Smooth muscle cell (in vitro differentiated cells): ENCODE measurements around the gene SELENOK. TPM values are rescaled to one million over a fixed set of nuclear protein-coding genes. Genes with fewer than 3 reads are reported as not detected.

Experiments used
- DNase-seq: peaks from one replicate; lab custom pipeline; 2025; ENCODE audit not compliant: unreplicated experiment; lab: John Stamatoyannopoulos, UW
- H2AFZ ChIP-seq: fragments of 200-600 bp; sonication (generic); 2 replicates; pipeline ENCODE4 v1.6.0; 2016; ENCODE audit warnings: antibody characterized with exemption, low read depth, mild to moderate bottlenecking
- H3F3A ChIP-seq: fragments of 200-600 bp; sonication (generic); 2 replicates; pipeline ENCODE4 v1.6.0; 2017; ENCODE audit warnings: antibody characterized with exemption, low read depth
- H3K27ac ChIP-seq: fragments of 200-600 bp; sonication (generic); 2 replicates; pipeline ENCODE4 v1.5.1; 2016; ENCODE audit warnings: low read depth, mild to moderate bottlenecking
- H3K27me3 ChIP-seq: fragments of 200-600 bp; sonication (generic); 2 replicates; pipeline ENCODE4 v1.6.1; 2016; ENCODE audit warnings: low read depth, mild to moderate bottlenecking
- H3K36me3 ChIP-seq: fragments of 200-600 bp; sonication (generic); 2 replicates; pipeline ENCODE4 v1.5.1; 2016; ENCODE audit warnings: low read depth
- H3K4me1 ChIP-seq: fragments of 200-600 bp; sonication (generic); 2 replicates; pipeline ENCODE4 v1.5.1; 2016; ENCODE audit warnings: low read depth
- H3K4me2 ChIP-seq: fragments of 200-600 bp; sonication (generic); 2 replicates; pipeline ENCODE4 v1.6.0; 2016; ENCODE audit warnings: mild to moderate bottlenecking
- H3K4me3 ChIP-seq: fragments of 200-600 bp; sonication (generic); 2 replicates; pipeline ENCODE4 v1.5.1; 2016; ENCODE audit warnings: mild to moderate bottlenecking
- H3K79me2 ChIP-seq: fragments of 200-600 bp; sonication (generic); 2 replicates; pipeline ENCODE4 v1.6.0; 2016; ENCODE audit warnings: low read depth, mild to moderate bottlenecking
- H3K9ac ChIP-seq: fragments of 200-600 bp; sonication (generic); 2 replicates; pipeline ENCODE4 v1.6.0; 2016; ENCODE audit warnings: low read depth
- H3K9me3 ChIP-seq: fragments of 200-600 bp; sonication (generic); replicated peaks from 2 replicates; pipeline ENCODE4 v1.5.1; 2016; ENCODE audit warnings: low read depth
- H4K20me1 ChIP-seq: fragments of 200-600 bp; sonication (generic); 2 replicates; pipeline ENCODE4 v1.6.0; 2016; ENCODE audit warnings: low read depth
- WGBS: methylation state at CpG from one replicate; pipeline ENCODE4 v1.1.7; 2016; ENCODE audit warnings: low lambda C conversion rate; 5-methylcytosine and 5-hydroxymethylcytosine counted together
- polyA plus RNA-seq: library from polyadenylated mRNA; unstranded; fragments of >200 nt; fragmentation: Nextera tagmentation; extraction: Ambion mirVana; gene quantifications from 2 replicates; pipeline ENCODE4 v1.2.1, GENCODE V29; 2016
- total RNA-seq: library from RNA; depleted of rRNA; stranded (reverse); fragments of >200 nt; gene quantifications from 2 replicates; pipeline ENCODE4 v1.2.3, GENCODE V29; 2014
- TF ChIP-seq, protein P1 (sequence below): fragments of 200-600 bp; sonication (generic); IDR thresholded peaks from 2 replicates; pipeline ENCODE4 v1.5.1; 2017; ENCODE audit warnings: borderline replicate concordance, mild to moderate bottlenecking, antibody characterized with exemption; ENCODE audit not compliant: insufficient read depth, poor library complexity, severe bottlenecking

SELENOK gene
- total and polyA plus RNA-seq, 2 experiments from 2014 or later: 67.7 to 199 TPM

DNA sequence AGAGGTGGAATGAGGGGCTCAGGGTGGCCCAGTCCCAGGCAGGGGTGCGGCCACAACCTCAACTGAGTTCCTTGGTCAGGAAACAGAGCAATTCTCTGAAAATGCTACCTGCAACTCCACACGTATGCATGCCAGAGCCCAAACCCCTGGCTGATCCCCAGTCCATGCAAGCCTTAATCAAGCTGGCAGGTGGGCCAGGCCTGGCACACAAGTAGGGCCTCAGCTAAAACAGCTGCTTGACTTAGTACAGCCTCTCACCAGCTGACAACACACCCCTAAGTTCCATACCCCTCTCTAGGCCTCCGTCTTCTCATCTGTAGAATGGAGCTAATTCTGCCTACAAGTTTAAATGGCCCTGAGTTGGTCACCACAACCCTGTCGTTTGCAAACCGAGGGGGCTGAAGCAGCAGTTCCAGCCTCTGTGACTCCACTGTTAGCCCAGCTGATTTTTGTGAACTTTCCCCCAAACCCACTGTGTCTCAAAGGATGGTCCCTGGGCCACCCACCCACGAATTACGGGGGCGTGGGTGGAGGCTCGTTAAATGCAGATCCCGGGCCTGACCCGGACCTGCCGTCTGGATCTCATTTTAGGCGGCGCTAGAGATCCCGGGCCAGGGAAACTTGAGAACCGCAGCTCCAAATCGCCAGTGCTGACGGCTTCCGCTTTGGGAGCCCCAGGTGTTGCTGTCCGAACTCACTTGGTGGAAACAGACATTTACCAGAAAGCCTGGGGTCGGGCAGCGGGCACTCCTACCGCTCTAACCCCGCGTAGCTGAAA, 46.4 kb downstream of the SELENOK start:
- peak overlapping the region; percentile 93 for H2AFZ ChIP-seq
- DNase-seq: no peak
- no peaks in the 10 kb centered on the region for H3F3A ChIP-seq
- no peak overlapping the region for H3K9ac ChIP-seq
- H3K4me2 ChIP-seq: peak overlapping the region; percentile 97
- H3K27ac ChIP-seq: no peak overlapping the region
- H3K9me3 ChIP-seq: no peaks in the 10 kb centered on the region
- no peaks in the 10 kb centered on the region for H3K79me2 ChIP-seq
- peaks cover 42% of the 10 kb centered on the region for H3K27me3 ChIP-seq
- peak overlapping the region; percentile 75 for H3K4me3 ChIP-seq
- H4K20me1 ChIP-seq: no peaks in the 10 kb centered on the region
- TF ChIP-seq, protein P1, sequence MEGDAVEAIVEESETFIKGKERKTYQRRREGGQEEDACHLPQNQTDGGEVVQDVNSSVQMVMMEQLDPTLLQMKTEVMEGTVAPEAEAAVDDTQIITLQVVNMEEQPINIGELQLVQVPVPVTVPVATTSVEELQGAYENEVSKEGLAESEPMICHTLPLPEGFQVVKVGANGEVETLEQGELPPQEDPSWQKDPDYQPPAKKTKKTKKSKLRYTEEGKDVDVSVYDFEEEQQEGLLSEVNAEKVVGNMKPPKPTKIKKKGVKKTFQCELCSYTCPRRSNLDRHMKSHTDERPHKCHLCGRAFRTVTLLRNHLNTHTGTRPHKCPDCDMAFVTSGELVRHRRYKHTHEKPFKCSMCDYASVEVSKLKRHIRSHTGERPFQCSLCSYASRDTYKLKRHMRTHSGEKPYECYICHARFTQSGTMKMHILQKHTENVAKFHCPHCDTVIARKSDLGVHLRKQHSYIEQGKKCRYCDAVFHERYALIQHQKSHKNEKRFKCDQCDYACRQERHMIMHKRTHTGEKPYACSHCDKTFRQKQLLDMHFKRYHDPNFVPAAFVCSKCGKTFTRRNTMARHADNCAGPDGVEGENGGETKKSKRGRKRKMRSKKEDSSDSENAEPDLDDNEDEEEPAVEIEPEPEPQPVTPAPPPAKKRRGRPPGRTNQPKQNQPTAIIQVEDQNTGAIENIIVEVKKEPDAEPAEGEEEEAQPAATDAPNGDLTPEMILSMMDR: peak; percentile 4
- H3K4me1 ChIP-seq: peaks cover 3% of the 10 kb centered on the region
- H3K36me3 ChIP-seq: no peaks in the 10 kb centered on the region
- 18% methylated on average over 25 of the region's 25 CpGs for WGBS

DNA sequence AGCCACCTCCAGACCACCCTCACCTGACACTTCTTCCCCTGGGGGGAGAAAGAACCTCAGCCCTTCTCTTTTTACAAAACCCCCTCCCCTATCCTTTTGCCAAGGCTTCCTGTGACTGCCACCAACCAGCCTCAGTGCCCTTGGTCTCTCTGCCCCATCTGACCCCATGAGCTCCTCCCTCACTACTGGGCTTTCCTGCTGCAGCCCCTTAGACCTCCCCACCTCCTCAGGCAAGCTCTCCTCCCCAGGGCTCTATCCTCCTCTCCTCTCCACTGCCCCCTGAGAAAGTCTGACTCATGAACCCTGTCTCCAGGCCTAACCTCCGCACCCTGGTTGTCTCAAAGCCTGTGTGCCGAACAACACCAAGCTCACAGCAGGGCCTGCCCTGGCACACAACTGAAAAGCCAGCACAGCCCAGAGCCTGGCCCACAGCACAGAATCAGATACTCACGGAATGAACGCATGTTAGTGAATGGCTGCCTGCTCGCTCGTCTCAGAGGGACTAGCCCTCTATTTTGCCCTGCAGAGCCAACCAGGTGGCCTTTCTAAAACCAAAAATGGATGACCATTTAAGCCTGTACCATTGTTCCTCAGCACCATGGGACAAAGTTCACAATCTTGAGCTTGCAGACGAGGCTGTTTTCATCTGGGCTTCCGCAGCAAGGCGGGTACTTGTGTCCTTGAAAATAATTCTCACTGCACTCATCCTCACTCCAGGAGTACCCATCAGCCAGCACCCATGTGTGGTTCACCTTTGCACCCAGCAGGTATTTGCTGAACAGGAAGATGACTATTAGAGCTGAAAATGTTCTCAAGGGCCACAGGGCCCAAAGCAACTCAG, 47.2 kb downstream of the SELENOK start:
- no peak overlapping the region for H3K4me3 ChIP-seq
- no peaks in the 10 kb centered on the region for H3K79me2 ChIP-seq
- peaks cover 42% of the 10 kb centered on the region for H3K27me3 ChIP-seq
- H2AFZ ChIP-seq: no peak overlapping the region
- H3F3A ChIP-seq: no peaks in the 10 kb centered on the region
- H3K9ac ChIP-seq: no peak overlapping the region
- no peak overlapping the region for H3K4me2 ChIP-seq
- no peaks in the 10 kb centered on the region for H3K36me3 ChIP-seq
- H4K20me1 ChIP-seq: no peaks in the 10 kb centered on the region
- H3K9me3 ChIP-seq: no peaks in the 10 kb centered on the region
- TF ChIP-seq, protein P1: no peak
- H3K27ac ChIP-seq: no peak overlapping the region
- H3K4me1 ChIP-seq: peaks cover 3% of the 10 kb centered on the region
- DNase-seq: no peak
- 90% methylated on average over 9 of the region's 9 CpGs for WGBS

DNA sequence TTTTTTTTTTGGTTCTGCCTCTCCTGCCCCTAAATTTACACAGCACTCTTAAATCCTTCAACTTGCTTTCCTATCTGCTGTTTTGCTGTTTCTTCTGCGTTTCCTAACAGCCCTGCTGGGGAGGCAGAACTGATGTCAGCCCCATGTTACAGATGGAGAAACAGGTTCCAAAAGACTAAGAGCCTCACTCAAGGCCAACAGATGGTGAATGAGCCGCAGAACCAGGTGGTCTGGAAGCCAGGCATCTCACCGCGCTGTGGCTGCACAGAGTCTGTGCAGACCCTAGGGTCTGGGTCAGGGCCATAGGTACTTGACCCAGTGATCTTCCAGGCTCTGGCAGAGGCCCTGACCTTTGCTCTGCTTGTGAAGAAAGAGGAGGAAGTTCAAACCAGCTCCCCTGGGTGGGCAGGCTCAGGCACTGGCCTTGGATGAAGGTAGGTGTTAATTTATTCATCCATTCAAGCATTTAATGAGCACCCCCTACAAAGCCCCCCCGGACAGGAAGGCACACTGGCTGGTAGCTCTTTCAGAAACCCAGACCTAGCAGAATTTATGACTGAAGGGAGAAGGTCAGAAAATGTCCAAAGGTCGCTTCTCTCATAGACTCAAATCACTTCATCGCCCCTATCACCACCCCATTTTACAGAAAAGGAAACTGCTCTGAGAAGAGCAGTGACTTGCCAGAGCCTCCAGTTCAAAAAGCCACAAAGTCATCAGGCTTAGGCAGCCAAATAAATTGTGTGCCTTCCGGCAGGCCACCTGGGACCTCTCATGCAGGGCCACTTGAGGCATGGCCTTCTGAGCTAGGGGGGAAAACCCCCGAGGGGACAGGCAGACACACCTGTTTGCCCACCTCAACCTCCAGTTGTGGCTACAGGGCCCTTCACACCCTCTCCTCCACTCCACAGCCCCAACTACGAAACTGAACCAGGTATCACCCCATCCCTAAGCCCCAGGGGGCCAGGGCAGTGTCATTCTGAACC, 48.2 kb downstream of the SELENOK start:
- no peak for DNase-seq
- Histone ChIP-seq H2AFZ (no peak overlapping the region), H3K9ac (no peak overlapping the region), H3K4me3 (no peak overlapping the region), H3K27ac (no peak overlapping the region), H3K4me2 (no peak overlapping the region), H3K27me3 (peaks cover 38% of the 10 kb centered on the region), H3K36me3 (no peaks in the 10 kb centered on the region), H3K9me3 (no peaks in the 10 kb centered on the region), H4K20me1 (no peaks in the 10 kb centered on the region), H3F3A (no peaks in the 10 kb centered on the region), H3K79me2 (no peaks in the 10 kb centered on the region), H3K4me1 (peaks cover 3% of the 10 kb centered on the region)
- 89% methylated on average over 10 of the region's 10 CpGs for WGBS
- TF ChIP-seq, protein P1: no peak
